Osteocyte (in vitro differentiated cells): ENCODE measurements around the gene TEX29. TPM values are rescaled to one million over a fixed set of nuclear protein-coding genes. Genes with fewer than 3 reads are reported as not detected.

Source experiments
- DNase-seq: peaks from one replicate; pipeline ENCODE4 v3.0.0; 2021; ENCODE audit warnings: mixed read lengths; ENCODE audit not compliant: unreplicated experiment; ENCODE audit errors: extremely low spot score
- H3K27ac Mint-ChIP-seq: one replicate; pipeline ENCODE4 v1.8.0; 2021; ENCODE audit warnings: mild to moderate bottlenecking, mixed read lengths; ENCODE audit not compliant: unreplicated experiment
- H3K27me3 Mint-ChIP-seq: one replicate; pipeline ENCODE4 v1.8.0; 2021; ENCODE audit warnings: mixed read lengths; ENCODE audit not compliant: unreplicated experiment
- H3K36me3 Mint-ChIP-seq: one replicate; pipeline ENCODE4 v1.8.0; 2021; ENCODE audit warnings: mixed read lengths; ENCODE audit not compliant: unreplicated experiment
- H3K4me1 Mint-ChIP-seq: one replicate; pipeline ENCODE4 v1.8.0; 2021; ENCODE audit warnings: mixed read lengths; ENCODE audit not compliant: unreplicated experiment
- H3K4me3 Mint-ChIP-seq: one replicate; pipeline ENCODE4 v1.8.0; 2021; ENCODE audit warnings: mild to moderate bottlenecking, moderate library complexity, mixed read lengths; ENCODE audit not compliant: unreplicated experiment
- H3K9me3 Mint-ChIP-seq: one replicate; pipeline ENCODE4 v1.8.0; 2021; ENCODE audit warnings: mixed read lengths; ENCODE audit not compliant: unreplicated experiment
- total RNA-seq: library from RNA; stranded (reverse); gene quantifications from 2 replicates; pipeline ENCODE4 v1.2.1, GENCODE V29; 2021
- TF ChIP-seq, protein P1 (sequence below): fragments of 200-600 bp; sonication (generic); IDR thresholded peaks from 2 replicates; pipeline ENCODE4 v1.5.0; 2021; ENCODE audit warnings: antibody characterized with exemption, mild to moderate bottlenecking, moderate library complexity

The TEX29 gene
- total RNA-seq, 1 donor from 2014 or later, result 1.9 TPM

DNA sequence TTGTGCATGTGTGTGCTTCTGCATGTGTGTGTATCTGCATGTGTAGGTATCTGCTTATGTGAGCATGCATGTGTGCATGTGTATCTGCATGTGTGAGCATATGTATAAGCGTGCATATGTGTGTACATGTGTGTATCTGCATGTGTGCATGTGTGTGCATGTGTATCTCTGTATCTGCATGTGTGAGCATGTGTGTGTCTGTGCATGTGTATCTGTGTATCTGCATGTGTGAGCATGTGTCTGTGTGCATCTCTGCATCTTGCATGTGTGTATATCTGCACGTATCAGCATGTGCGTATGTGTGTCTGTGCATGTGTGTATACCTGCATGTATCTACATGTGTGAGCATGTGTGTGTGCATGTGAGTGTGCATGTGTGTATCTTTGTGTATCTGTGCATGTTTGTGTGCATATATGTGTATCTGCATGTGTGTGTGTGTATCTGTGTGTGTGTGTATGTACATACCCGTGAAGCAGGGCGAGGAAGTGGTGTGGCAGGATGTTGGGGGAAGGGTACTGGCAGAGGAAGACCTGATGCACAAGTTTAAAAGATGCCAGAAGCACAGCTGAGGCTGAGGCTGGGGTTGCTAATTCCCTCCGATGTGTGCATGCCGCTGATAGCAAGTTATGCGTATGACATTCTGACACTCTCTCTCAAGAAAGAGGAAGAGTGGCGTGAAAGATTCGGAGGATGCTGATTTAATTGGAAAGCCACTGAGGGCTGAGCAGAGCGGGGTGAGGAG is 64.2 kb downstream of the TEX29 start:
- H3K4me1 Mint-ChIP-seq, result no peaks in the 10 kb centered on the region
- no peak overlapping the region for H3K4me3 Mint-ChIP-seq
- peak; percentile 57 for DNase-seq
- H3K27me3 Mint-ChIP-seq, result peaks cover 21% of the 10 kb centered on the region
- TF ChIP-seq, protein P1, sequence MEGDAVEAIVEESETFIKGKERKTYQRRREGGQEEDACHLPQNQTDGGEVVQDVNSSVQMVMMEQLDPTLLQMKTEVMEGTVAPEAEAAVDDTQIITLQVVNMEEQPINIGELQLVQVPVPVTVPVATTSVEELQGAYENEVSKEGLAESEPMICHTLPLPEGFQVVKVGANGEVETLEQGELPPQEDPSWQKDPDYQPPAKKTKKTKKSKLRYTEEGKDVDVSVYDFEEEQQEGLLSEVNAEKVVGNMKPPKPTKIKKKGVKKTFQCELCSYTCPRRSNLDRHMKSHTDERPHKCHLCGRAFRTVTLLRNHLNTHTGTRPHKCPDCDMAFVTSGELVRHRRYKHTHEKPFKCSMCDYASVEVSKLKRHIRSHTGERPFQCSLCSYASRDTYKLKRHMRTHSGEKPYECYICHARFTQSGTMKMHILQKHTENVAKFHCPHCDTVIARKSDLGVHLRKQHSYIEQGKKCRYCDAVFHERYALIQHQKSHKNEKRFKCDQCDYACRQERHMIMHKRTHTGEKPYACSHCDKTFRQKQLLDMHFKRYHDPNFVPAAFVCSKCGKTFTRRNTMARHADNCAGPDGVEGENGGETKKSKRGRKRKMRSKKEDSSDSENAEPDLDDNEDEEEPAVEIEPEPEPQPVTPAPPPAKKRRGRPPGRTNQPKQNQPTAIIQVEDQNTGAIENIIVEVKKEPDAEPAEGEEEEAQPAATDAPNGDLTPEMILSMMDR, result no peak
- no peaks in the 10 kb centered on the region for H3K36me3 Mint-ChIP-seq
- H3K27ac Mint-ChIP-seq, result no peak overlapping the region
- H3K9me3 Mint-ChIP-seq, result peaks cover 3% of the 10 kb centered on the region

DNA sequence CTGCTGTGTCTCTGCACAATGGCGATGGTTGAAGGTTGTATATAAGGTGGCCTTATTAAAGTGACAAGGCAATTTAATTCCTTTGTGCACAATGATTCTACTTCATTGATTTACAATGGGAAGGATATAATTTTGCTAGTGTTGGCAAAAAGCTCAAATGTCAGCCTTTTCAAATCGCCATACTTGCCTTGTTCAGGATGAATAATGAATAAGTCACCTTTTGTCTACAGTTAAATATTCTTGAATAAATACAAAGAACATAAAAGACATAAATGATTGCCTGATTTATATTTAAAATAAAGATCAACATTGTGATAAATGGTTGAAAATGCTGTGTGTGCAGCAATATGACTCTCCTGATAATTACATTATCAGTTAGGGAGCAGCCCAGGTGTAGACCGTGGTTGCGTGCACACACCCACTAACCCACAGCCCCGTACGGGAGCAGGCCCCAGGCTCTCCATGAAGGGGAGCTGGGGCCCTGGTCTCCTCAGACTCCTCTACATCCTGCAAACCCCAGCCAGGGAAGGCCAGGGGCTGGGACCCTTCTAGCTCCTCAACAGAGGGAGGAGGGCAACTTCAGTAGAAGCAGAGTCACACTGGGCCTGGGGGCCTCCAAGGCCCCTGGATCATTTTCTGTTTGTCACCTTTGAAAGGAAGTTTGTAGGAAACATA is 64.9 kb downstream of the TEX29 start:
- Mint-ChIP-seq H3K9me3 (peaks cover 3% of the 10 kb centered on the region), H3K36me3 (no peaks in the 10 kb centered on the region), H3K27ac (no peak overlapping the region), H3K4me3 (no peak overlapping the region), H3K4me1 (no peaks in the 10 kb centered on the region), H3K27me3 (peaks cover 14% of the 10 kb centered on the region)
- TF ChIP-seq, protein P1, result no peak
- peak; percentile 70 for DNase-seq

GRCh38 chr13:111387026-111387871 is 66.8 kb downstream of the TEX29 start:
- no peaks in the 10 kb centered on the region for H3K36me3 Mint-ChIP-seq
- peak; percentile 69 for DNase-seq
- H3K9me3 Mint-ChIP-seq, result no peaks in the 10 kb centered on the region

DNA sequence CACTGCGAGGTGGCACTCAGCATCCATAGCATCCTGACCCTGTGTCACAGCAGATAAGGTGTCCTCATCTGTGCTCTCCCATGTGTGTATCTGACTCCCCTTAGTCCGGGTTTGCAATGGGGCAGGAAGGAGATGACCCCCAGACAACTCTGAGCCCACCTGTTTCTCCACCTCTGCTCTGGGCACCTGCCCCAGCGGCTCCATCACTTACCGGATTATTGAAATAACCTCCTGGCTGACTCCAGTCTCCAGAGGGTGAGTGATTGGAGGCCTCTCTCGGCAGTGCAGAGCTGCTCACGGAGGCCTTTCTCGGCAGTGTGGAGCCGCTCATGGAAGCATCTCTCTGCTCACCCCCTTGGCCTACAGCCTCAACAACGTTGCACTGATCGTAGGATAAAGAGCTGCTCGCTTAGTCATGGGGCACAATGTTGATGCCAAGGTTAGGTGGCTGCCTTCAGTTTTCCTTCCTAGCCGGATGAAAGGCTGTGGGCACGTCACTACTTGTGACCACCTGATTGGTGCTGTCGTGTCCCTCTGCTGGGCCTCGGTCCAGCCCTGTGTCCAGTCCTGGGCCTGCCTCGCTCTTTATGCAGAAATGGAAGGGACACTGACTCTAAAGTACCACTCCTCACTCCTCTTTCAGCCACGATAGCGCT is 67.6 kb downstream of the TEX29 start:
- Mint-ChIP-seq H3K36me3 (no peaks in the 10 kb centered on the region), H3K4me1 (no peaks in the 10 kb centered on the region), H3K9me3 (no peaks in the 10 kb centered on the region), H3K27ac (no peak overlapping the region), H3K4me3 (no peak overlapping the region), H3K27me3 (peaks cover 9% of the 10 kb centered on the region)
- TF ChIP-seq, protein P1, result no peak
- DNase-seq, result peak; percentile 62

More at GRCh38 chr13:111387026-111387871, 66.8 kb downstream of the TEX29 start:
- Mint-ChIP-seq H3K4me1 (no peaks in the 10 kb centered on the region), H3K27me3 (peaks cover 9% of the 10 kb centered on the region), H3K27ac (no peak overlapping the region), H3K4me3 (no peak overlapping the region)
- TF ChIP-seq, protein P1, result no peak
